H1 (cell line): Measurements from ENCODE around the gene APBA2. TPM values are rescaled to one million over a fixed set of nuclear protein-coding genes. Genes with fewer than 3 reads are reported as not detected.

Experiments
- SP1 ChIP-seq: IDR thresholded peaks from 2 replicates; pipeline ENCODE4 v1.6.1; 2011; ENCODE audit warnings: low read depth, low read length
- SUZ12 ChIP-seq: fragments of 200-600 bp; sonication (generic); IDR thresholded peaks from 2 replicates; pipeline ENCODE4 v1.6.1; 2012; ENCODE audit warnings: mild to moderate bottlenecking, inconsistent platforms, low read length, moderate library complexity, mixed read lengths
- TAF7 ChIP-seq: optimal IDR thresholded peaks from 2 replicates; pipeline ENCODE3; 2011; ENCODE audit warnings: low read depth, mild to moderate bottlenecking, inconsistent platforms, low read length, moderate library complexity, borderline replicate concordance
- TCF12 ChIP-seq: IDR thresholded peaks from 2 replicates; pipeline ENCODE4 v1.6.1; 2011; ENCODE audit warnings: low read depth, mild to moderate bottlenecking, low read length
- polyA plus RNA-seq, 7 experiments: library from polyadenylated mRNA; depleted of rRNA in 3 of 7; stranded (reverse) in 5 of 7; unstranded in 2 of 7; fragments of >200 nt in 5 of 7; fragments of 200-250 nt in 2 of 7; gene quantifications; 1 replicate in 5 of 7; 2 replicates in 1 of 7; 4 replicates in 1 of 7; pipeline versions ENCODE4 v1.2.1 to v1.2.3, GENCODE V29; 2011 to 2013; ENCODE audit warnings: missing spikeins in 2 of 7, mixed read lengths in 2 of 7
- total RNA-seq: library from RNA; stranded (reverse); fragmentation: NEBNext Ultra II Directional; extraction: Animal tissue kit (Norgen Biotek cat#: 25700); gene quantifications from 2 replicates; pipeline ENCODE4 v1.2.1, GENCODE V29; 2021
- TF ChIP-seq, protein P1 (sequence below): fragments of 300-600 bp; sonication (generic); IDR thresholded peaks from 2 replicates; pipeline ENCODE4 v1.7.1; 2012; ENCODE audit warnings: low read length, moderate library complexity, mild to moderate bottlenecking, inconsistent platforms; ENCODE audit not compliant: insufficient replicate concordance

APBA2 gene
- total and polyA plus RNA-seq, 2 of the 8 experiments (the other 6 are each of a cell fraction or from before 2014, with no cell fraction given), result 15.5 to 19.0 TPM

- TF ChIP-seq SUZ12 (no peak), TCF12 (no peak), TAF7 (no peak), SP1 (no peak)
- TF ChIP-seq, protein P1, sequence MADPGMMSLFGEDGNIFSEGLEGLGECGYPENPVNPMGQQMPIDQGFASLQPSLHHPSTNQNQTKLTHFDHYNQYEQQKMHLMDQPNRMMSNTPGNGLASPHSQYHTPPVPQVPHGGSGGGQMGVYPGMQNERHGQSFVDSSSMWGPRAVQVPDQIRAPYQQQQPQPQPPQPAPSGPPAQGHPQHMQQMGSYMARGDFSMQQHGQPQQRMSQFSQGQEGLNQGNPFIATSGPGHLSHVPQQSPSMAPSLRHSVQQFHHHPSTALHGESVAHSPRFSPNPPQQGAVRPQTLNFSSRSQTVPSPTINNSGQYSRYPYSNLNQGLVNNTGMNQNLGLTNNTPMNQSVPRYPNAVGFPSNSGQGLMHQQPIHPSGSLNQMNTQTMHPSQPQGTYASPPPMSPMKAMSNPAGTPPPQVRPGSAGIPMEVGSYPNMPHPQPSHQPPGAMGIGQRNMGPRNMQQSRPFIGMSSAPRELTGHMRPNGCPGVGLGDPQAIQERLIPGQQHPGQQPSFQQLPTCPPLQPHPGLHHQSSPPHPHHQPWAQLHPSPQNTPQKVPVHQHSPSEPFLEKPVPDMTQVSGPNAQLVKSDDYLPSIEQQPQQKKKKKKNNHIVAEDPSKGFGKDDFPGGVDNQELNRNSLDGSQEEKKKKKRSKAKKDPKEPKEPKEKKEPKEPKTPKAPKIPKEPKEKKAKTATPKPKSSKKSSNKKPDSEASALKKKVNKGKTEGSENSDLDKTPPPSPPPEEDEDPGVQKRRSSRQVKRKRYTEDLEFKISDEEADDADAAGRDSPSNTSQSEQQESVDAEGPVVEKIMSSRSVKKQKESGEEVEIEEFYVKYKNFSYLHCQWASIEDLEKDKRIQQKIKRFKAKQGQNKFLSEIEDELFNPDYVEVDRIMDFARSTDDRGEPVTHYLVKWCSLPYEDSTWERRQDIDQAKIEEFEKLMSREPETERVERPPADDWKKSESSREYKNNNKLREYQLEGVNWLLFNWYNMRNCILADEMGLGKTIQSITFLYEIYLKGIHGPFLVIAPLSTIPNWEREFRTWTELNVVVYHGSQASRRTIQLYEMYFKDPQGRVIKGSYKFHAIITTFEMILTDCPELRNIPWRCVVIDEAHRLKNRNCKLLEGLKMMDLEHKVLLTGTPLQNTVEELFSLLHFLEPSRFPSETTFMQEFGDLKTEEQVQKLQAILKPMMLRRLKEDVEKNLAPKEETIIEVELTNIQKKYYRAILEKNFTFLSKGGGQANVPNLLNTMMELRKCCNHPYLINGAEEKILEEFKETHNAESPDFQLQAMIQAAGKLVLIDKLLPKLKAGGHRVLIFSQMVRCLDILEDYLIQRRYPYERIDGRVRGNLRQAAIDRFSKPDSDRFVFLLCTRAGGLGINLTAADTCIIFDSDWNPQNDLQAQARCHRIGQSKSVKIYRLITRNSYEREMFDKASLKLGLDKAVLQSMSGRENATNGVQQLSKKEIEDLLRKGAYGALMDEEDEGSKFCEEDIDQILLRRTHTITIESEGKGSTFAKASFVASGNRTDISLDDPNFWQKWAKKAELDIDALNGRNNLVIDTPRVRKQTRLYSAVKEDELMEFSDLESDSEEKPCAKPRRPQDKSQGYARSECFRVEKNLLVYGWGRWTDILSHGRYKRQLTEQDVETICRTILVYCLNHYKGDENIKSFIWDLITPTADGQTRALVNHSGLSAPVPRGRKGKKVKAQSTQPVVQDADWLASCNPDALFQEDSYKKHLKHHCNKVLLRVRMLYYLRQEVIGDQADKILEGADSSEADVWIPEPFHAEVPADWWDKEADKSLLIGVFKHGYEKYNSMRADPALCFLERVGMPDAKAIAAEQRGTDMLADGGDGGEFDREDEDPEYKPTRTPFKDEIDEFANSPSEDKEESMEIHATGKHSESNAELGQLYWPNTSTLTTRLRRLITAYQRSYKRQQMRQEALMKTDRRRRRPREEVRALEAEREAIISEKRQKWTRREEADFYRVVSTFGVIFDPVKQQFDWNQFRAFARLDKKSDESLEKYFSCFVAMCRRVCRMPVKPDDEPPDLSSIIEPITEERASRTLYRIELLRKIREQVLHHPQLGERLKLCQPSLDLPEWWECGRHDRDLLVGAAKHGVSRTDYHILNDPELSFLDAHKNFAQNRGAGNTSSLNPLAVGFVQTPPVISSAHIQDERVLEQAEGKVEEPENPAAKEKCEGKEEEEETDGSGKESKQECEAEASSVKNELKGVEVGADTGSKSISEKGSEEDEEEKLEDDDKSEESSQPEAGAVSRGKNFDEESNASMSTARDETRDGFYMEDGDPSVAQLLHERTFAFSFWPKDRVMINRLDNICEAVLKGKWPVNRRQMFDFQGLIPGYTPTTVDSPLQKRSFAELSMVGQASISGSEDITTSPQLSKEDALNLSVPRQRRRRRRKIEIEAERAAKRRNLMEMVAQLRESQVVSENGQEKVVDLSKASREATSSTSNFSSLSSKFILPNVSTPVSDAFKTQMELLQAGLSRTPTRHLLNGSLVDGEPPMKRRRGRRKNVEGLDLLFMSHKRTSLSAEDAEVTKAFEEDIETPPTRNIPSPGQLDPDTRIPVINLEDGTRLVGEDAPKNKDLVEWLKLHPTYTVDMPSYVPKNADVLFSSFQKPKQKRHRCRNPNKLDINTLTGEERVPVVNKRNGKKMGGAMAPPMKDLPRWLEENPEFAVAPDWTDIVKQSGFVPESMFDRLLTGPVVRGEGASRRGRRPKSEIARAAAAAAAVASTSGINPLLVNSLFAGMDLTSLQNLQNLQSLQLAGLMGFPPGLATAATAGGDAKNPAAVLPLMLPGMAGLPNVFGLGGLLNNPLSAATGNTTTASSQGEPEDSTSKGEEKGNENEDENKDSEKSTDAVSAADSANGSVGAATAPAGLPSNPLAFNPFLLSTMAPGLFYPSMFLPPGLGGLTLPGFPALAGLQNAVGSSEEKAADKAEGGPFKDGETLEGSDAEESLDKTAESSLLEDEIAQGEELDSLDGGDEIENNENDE, result no peak
- TF ChIP-seq, all 59 proteins: peak for 0
Observed at GRCh38 chr15:29031502-29032228, 145.9 kb downstream of the APBA2 start (continued).
